SJSA1 (cell line): Measurements from ENCODE around the gene RFC5. TPM values are rescaled to one million over a fixed set of nuclear protein-coding genes. Genes with fewer than 3 reads are reported as not detected.
"Not testable (repeated sequence)": the region's sequence is repeated elsewhere in the genome, so short reads cannot be mapped to it uniquely, and the experiment has no call there.

Experiments used
- DNase-seq, 2 experiments: peaks; one replicate each; pipeline ENCODE4 v3.0.0-alpha.2; 2015 to 2020; ENCODE audit warnings: low spot score in 2 of 2, low read depth in 1 of 2
- H3K27ac ChIP-seq: fragments of 250-450 bp; sonication (Bioruptor Pico); 2 replicates; pipeline ENCODE4 v1.5.1; 2020; ENCODE audit warnings: mild to moderate bottlenecking, moderate library complexity
- H3K27me3 ChIP-seq: fragments of 250-450 bp; sonication (Bioruptor Pico); replicated peaks from 2 replicates; pipeline ENCODE4 v1.5.1; 2020; ENCODE audit warnings: mild to moderate bottlenecking, moderate library complexity
- H3K36me3 ChIP-seq: fragments of 250-450 bp; sonication (Bioruptor Pico); 2 replicates; pipeline ENCODE4 v1.5.1; 2020; ENCODE audit warnings: mild to moderate bottlenecking
- H3K4me1 ChIP-seq: fragments of 250-450 bp; sonication (Bioruptor Pico); replicated peaks from 2 replicates; pipeline ENCODE4 v1.6.1; 2021; ENCODE audit warnings: mild to moderate bottlenecking
- H3K4me3 ChIP-seq: fragments of 250-450 bp; sonication (Bioruptor Pico); 2 replicates; pipeline ENCODE4 v1.5.1; 2020; ENCODE audit warnings: mild to moderate bottlenecking
- H3K9me3 ChIP-seq: fragments of 250-450 bp; sonication (Bioruptor Pico); replicated peaks from 2 replicates; pipeline ENCODE4 v1.5.1; 2020; ENCODE audit warnings: mild to moderate bottlenecking
- total RNA-seq: library from RNA; depleted of rRNA; stranded (reverse); fragments of >200 nt; shearing (Covaris generic); gene quantifications from 2 replicates; pipeline ENCODE4 v1.2.3, GENCODE V29; 2014

Gene RFC5
- total RNA-seq, 1 experiment from 2014 or later = 47.6 TPM

DNA sequence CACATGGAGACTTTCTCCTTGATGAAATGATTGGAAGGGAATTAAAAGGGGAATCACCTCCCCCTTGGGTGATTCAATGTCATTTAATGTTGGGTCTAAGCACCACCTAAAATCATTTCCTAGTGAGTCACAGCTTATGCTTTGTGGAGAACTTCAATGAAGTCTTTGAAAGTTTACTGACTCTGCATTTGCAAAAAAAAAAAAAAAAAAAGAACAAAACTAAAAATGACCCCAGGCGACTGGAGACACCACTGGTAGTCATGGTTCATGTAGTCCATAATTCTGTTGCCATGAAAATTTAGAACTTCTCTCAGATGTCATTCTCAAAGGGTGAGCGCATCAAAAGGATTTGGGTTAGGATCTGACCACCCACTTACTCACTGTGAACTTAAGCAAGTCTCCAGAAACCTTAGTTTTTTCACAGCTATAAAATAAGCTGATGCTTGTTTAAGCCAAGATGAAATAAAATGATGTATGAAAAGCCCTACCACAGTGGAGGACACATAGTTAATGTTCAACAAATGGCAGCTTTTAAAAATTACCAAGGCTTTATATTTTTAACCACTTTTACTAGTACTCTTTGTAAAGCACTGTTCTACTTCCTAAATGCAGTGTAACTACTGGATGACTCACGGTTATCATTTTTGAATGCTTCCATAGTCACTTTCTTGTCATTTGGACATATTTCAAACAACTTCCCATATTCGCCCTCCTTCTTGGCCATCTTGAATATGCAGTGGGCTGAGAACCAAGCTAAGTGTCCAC is 29.6 kb upstream of the RFC5 start:
- Histone ChIP-seq H3K27me3 (no peaks in the 10 kb centered on the region), H3K36me3 (no peaks in the 10 kb centered on the region), H3K27ac (peak overlapping the region; percentile 88), H3K9me3 (no peaks in the 10 kb centered on the region), H3K4me3 (no peak overlapping the region), H3K4me1 (peaks cover 20% of the 10 kb centered on the region)
- peak; percentile 57 to 89 for DNase-seq

GRCh38 chr12:117994551-117995438 is 21.7 kb upstream of the RFC5 start:
- H3K27me3 ChIP-seq = no peaks in the 10 kb centered on the region
- H3K9me3 ChIP-seq = peaks cover 5% of the 10 kb centered on the region; the same call in 1 of the 2 replicates
- H3K36me3 ChIP-seq = no peaks in the 10 kb centered on the region
- DNase-seq = no peak
- no peak overlapping the region for H3K27ac ChIP-seq
- no peak overlapping the region for H3K4me3 ChIP-seq
- no peaks in the 10 kb centered on the region for H3K4me1 ChIP-seq

DNA sequence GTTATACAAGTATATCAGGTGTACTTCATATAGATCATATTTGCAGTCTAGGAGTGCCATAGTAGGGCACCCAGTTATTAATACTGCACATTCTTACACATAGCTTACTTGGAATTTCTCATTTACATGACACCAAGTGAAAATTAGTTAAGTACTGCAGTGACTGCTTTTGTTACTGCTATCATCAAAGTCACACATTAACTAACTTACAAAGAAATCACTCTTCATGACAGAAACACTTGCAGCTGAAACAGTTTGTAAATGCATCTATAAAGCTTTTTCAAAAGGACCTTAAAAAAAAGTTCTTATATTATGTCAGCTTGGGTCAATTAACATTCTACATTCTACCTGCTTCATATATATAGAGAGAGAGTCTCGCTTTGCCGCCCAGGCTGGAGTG is 17.8 kb upstream of the RFC5 start:
- Histone ChIP-seq H3K4me3 (no peak overlapping the region), H3K27me3 (no peaks in the 10 kb centered on the region), H3K4me1 (no peaks in the 10 kb centered on the region), H3K36me3 (no peaks in the 10 kb centered on the region), H3K9me3 (peaks cover 5% of the 10 kb centered on the region; the same call in 1 of the 2 replicates), H3K27ac (no peak overlapping the region)
- DNase-seq = no peak

DNA sequence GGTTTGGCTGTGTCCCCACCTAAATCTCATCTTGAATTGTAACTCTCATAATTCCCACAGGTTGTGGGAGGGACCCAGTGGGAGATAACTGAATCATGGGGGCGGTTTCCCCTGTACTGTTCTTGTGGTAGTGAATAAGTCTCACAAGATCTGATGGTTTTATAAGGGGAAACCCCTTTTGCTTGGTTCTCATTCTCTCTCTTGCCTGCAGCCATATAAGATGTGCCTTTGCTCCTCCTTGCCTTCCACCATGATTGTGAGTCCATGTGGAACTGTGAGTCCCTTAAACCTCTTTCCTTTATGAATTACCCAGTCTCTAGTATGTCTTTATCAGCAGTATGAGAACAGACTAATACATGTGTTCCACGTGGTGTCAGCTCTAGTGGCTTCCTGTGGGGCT is 16.7 kb upstream of the RFC5 start:
- not testable (repeated sequence) for H3K4me3 ChIP-seq, H3K27ac ChIP-seq, DNase-seq, H3K27me3 ChIP-seq, H3K9me3 ChIP-seq, H3K4me1 ChIP-seq, H3K36me3 ChIP-seq

- Histone ChIP-seq H3K9me3 (no peaks in the 10 kb centered on the region), H3K36me3 (no peaks in the 10 kb centered on the region)
These were observed 5.6 kb upstream of the RFC5 start for GRCh38 chr12:118010903-118011302.

DNA sequence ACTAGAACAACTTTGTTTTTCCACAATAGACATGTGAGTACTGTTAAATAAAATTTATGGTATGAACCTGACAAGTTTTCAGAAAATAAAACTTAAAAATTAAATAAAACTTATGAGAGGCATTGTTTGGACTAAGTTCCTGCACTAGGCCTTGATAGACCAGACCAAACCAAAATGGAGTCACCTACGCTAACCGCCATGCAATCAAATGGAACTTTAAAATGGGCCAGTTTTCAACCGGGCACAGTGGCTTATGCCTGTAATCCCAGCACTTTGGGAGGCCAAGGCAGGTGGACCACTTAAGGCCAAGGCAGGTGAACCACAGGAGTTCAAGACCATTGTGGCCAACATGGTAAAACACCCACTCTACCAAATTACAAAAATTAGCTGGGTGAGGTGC is 5.1 kb upstream of the RFC5 start:
- Histone ChIP-seq H3K27ac (no peak overlapping the region), H3K4me1 (peaks cover 17% of the 10 kb centered on the region), H3K36me3 (no peaks in the 10 kb centered on the region), H3K9me3 (no peaks in the 10 kb centered on the region), H3K4me3 (no peak overlapping the region), H3K27me3 (no peaks in the 10 kb centered on the region)
- DNase-seq = no peak

More at GRCh38 chr12:118010903-118011302, 5.6 kb upstream of the RFC5 start:
- Histone ChIP-seq H3K27ac (no peak overlapping the region), H3K27me3 (no peaks in the 10 kb centered on the region), H3K4me1 (peaks cover 17% of the 10 kb centered on the region), H3K4me3 (no peak overlapping the region)
- no peak for DNase-seq

DNA sequence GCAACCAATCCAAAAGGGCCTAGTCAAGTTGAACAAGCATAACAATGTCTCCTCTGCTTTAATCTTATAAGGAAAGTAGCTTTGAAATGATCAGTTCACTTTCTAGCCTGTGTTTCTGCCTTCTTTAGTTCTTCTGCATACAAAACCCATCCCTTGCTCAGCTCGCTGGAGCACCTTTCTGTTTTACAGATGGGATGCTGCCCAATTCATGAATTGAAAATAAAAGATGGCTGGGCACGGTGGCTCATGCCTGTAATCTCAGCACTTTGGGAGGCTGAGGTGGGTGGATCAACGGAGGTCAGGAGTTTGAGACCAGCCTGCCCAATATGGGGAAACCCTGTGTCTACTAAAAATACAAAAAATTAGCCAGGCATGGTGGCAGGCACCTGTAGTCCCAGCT is 4.5 kb upstream of the RFC5 start:
- no peak overlapping the region for H3K4me3 ChIP-seq
- H3K27me3 ChIP-seq = no peaks in the 10 kb centered on the region
- 0 out of 2 replicates have a peak, but pooled peaks cover 3% of the 10 kb centered on the region for H3K36me3 ChIP-seq
- H3K4me1 ChIP-seq = peaks cover 14% of the 10 kb centered on the region
- no peak overlapping the region for H3K27ac ChIP-seq
- H3K9me3 ChIP-seq = no peaks in the 10 kb centered on the region
- no peak for DNase-seq

- peaks cover 16% of the 10 kb centered on the region for H3K4me1 ChIP-seq
- H3K27ac ChIP-seq = peak overlapping the region; percentile 24; the same call in 1 of the 2 replicates
- no peaks in the 10 kb centered on the region for H3K27me3 ChIP-seq
- peaks cover 9% of the 10 kb centered on the region for H3K36me3 ChIP-seq
- H3K9me3 ChIP-seq = no peaks in the 10 kb centered on the region
- DNase-seq = no peak
- H3K4me3 ChIP-seq = no peak overlapping the region
These were observed 3.2 kb upstream of the RFC5 start for GRCh38 chr12:118013283-118013682.

- Histone ChIP-seq H3K4me3 (no peak overlapping the region), H3K4me1 (peaks cover 16% of the 10 kb centered on the region), H3K9me3 (no peaks in the 10 kb centered on the region), H3K27ac (no peak overlapping the region), H3K36me3 (peaks cover 27% of the 10 kb centered on the region), H3K27me3 (no peaks in the 10 kb centered on the region)
- no peak for DNase-seq
These were observed 1.2 kb upstream of the RFC5 start for GRCh38 chr12:118015306-118015705.

- no peak for DNase-seq
- no peak overlapping the region for H3K27ac ChIP-seq
- H3K4me3 ChIP-seq = no peak overlapping the region
- no peaks in the 10 kb centered on the region for H3K9me3 ChIP-seq
- H3K4me1 ChIP-seq = peaks cover 16% of the 10 kb centered on the region
- H3K27me3 ChIP-seq = no peaks in the 10 kb centered on the region
- peaks cover 34% of the 10 kb centered on the region for H3K36me3 ChIP-seq
These were observed 559 bp upstream of the RFC5 start for GRCh38 chr12:118015944-118016343.

DNA sequence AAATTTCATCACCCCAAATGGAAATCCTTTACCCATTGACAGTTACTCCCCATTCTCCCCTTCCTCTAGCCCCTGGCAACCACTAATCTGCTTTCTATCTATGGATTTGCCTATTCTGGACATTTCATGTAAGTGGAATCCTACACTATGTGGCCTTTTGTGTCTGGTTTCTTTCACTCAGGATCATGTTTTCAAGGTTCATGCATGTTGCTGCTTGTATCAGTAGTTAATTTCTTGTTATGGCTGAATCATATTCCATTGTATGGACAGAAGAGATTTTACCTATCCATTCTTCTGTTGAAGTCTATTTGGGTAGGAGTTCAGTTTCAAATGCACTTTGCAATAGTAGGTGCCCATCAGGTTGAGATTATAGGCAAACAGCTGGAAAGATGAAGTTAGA is 1.4 kb downstream of the RFC5 start:
- Histone ChIP-seq H3K4me3 (peak overlapping the region; percentile 62; the same call in 1 of the 2 replicates), H3K4me1 (peaks cover 12% of the 10 kb centered on the region), H3K27me3 (no peaks in the 10 kb centered on the region), H3K9me3 (no peaks in the 10 kb centered on the region), H3K36me3 (peaks cover 50% of the 10 kb centered on the region), H3K27ac (no peak overlapping the region)
- no peak for DNase-seq

DNA sequence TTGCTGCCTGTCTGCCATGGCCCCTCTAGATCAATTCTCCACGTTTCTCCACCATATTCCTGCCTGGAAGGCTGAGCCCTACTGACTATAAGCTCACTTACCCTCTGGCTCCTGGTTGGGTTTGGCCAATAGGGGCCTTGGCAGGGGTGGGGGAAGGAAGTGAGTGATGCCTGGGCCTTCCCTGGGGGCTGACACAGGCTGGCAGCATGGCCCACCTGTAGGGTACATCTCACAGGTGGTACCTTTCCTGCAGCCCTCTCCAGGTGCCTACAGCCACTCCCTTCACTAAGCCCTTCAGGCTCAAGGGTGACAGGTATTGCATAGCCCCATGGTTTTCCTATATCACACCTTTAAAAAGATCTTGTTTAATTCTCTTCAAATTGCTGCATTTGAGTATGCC is 3.5 kb downstream of the RFC5 start:
- Histone ChIP-seq H3K9me3 (no peaks in the 10 kb centered on the region), H3K27me3 (no peaks in the 10 kb centered on the region), H3K27ac (no peak overlapping the region), H3K36me3 (peaks cover 59% of the 10 kb centered on the region), H3K4me1 (peaks cover 3% of the 10 kb centered on the region; the same call in 1 of the 2 replicates), H3K4me3 (no peak overlapping the region)
- DNase-seq = no peak

GRCh38 chr12:118022097-118022727 is 5.7 kb downstream of the RFC5 start:
- H3K9me3 ChIP-seq, DNase-seq: not testable (repeated sequence)

GRCh38 chr12:118022728-118023109 is 6.2 kb downstream of the RFC5 start:
- Histone ChIP-seq H3K9me3 (no peaks in the 10 kb centered on the region), H3K27ac (no peak overlapping the region), H3K4me3 (no peak overlapping the region), H3K4me1 (peaks cover 2% of the 10 kb centered on the region; the same call in 1 of the 2 replicates), H3K27me3 (no peaks in the 10 kb centered on the region), H3K36me3 (peaks cover 79% of the 10 kb centered on the region)
- no peak for DNase-seq

More at GRCh38 chr12:118022097-118022727, 5.7 kb downstream of the RFC5 start:
- not testable (repeated sequence) for H3K4me3 ChIP-seq, H3K4me1 ChIP-seq, H3K27ac ChIP-seq, H3K27me3 ChIP-seq
- H3K36me3 ChIP-seq = peaks cover 78% of the 10 kb centered on the region
